Peyer's patch (tissue), 4 donors: ENCODE data around the gene PIF1.

Experiments
- POLR2A ChIP-seq, 2 donors: fragments of 450-650 bp; IDR thresholded peaks; one replicate each; pipeline ENCODE4 v1.5.1; 2017; ENCODE audit warnings: antibody characterized with exemption in 2 of 2, mild to moderate bottlenecking in 2 of 2, moderate library complexity in 2 of 2
- TF ChIP-seq, protein P1 (sequence below), 6 experiments: fragments of 450-650 bp in 4 of 6; fragments of 200-600 bp in 2 of 6; sonication (generic) in 1 of 6; IDR thresholded peaks; one replicate each; pipeline ENCODE4 v1.5.1; 2017 to 2019; ENCODE audit warnings: antibody characterized with exemption in 6 of 6, mild to moderate bottlenecking in 3 of 6, moderate library complexity in 1 of 6

DNA sequence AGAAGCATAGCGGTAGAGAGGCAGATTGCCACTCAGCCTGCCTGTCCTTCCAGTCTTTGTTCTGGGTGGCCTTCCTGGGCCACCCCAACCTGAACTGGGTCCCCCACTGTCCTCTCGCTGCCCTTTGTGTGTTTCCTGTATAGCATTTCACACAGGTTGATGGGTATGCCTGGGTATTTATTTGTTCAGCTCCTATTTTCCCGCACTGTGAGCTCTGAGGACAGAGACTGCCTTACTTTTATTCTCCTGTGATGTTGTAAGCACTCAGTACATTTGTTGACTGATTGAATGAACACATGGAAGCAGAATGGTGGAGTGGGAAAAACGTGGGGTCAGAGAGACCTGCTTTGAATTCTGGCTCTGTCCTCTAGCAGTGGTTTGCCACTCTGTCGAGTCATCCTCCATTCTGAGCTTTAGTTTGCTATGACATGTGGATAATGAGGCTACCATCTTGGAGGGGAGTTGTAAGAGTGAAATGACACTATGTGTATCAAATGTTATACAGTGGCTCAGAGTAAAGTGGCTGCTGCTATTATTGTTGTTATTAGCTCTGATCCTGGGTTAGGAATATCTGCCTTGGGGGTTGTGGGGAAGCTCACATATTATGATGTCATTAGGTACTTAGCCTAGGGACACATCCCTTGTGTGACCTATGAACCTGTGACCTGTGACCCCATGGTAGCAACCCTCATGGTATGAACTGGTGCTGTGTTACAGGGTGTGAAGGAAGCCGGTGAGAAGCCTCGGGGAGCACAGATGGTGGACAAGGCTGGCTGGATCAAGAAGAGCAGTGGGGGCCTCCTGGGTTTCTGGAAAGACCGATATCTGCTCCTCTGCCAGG lies 22.6 kb upstream of the PIF1 start:
- TF ChIP-seq, protein P1, sequence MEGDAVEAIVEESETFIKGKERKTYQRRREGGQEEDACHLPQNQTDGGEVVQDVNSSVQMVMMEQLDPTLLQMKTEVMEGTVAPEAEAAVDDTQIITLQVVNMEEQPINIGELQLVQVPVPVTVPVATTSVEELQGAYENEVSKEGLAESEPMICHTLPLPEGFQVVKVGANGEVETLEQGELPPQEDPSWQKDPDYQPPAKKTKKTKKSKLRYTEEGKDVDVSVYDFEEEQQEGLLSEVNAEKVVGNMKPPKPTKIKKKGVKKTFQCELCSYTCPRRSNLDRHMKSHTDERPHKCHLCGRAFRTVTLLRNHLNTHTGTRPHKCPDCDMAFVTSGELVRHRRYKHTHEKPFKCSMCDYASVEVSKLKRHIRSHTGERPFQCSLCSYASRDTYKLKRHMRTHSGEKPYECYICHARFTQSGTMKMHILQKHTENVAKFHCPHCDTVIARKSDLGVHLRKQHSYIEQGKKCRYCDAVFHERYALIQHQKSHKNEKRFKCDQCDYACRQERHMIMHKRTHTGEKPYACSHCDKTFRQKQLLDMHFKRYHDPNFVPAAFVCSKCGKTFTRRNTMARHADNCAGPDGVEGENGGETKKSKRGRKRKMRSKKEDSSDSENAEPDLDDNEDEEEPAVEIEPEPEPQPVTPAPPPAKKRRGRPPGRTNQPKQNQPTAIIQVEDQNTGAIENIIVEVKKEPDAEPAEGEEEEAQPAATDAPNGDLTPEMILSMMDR (IDR thresholded peaks at IDR 0.05): no peak
- TF ChIP-seq POLR2A (IDR thresholded peaks at IDR 0.05): no peak
